H9 (cell line): Measurements from ENCODE around the gene PPP3CA. TPM values are rescaled to one million over a fixed set of nuclear protein-coding genes. Genes with fewer than 3 reads are reported as not detected.

Experiments used
- DNase-seq: peaks from one replicate; pipeline ENCODE4 v3.0.0-alpha.2; 2017
- H2AFZ ChIP-seq: one replicate; pipeline ENCODE4 v1.6.1; 2013; ENCODE audit warnings: mild to moderate bottlenecking, low read length, control low read depth, moderate library complexity
- H2AK5ac ChIP-seq: 2 replicates; pipeline ENCODE4 v1.6.1; 2013; ENCODE audit warnings: low read length, control low read depth, mixed read lengths; ENCODE audit not compliant: insufficient read length
- H2BK120ac ChIP-seq: one replicate; pipeline ENCODE4 v1.6.1; 2013; ENCODE audit warnings: low read depth, mild to moderate bottlenecking, low read length, control low read depth, inconsistent platforms; ENCODE audit not compliant: poor library complexity, severe bottlenecking
- H2BK12ac ChIP-seq: 2 replicates; pipeline ENCODE4 v1.6.1; 2013; ENCODE audit warnings: low read length, control low read depth, mixed read lengths, low read depth; ENCODE audit not compliant: insufficient read length
- H2BK15ac ChIP-seq: 2 replicates; pipeline ENCODE4 v1.6.1; 2013; ENCODE audit warnings: low read depth, low read length, control low read depth
- H2BK20ac ChIP-seq: one replicate; pipeline ENCODE4 v1.6.1; 2013; ENCODE audit warnings: low read depth, mild to moderate bottlenecking, low read length, control low read depth, inconsistent platforms; ENCODE audit not compliant: poor library complexity, severe bottlenecking
- H2BK5ac ChIP-seq: 2 replicates; pipeline ENCODE4 v1.6.1; 2013; ENCODE audit warnings: low read length, control low read depth, mixed read lengths; ENCODE audit not compliant: insufficient read length
- H3K14ac ChIP-seq: 2 replicates; pipeline ENCODE4 v1.6.1; 2013; ENCODE audit warnings: low read length, control low read depth; ENCODE audit not compliant: insufficient read depth
- H3K18ac ChIP-seq: 2 replicates; pipeline ENCODE4 v1.6.1; 2013; ENCODE audit warnings: low read depth, mild to moderate bottlenecking, mixed read lengths, low read length, control low read depth; ENCODE audit not compliant: insufficient read length
- H3K23ac ChIP-seq: 2 replicates; pipeline ENCODE4 v1.6.1; 2013; ENCODE audit warnings: low read length, control low read depth, mixed read lengths, low read depth; ENCODE audit not compliant: insufficient read length
- H3K23me2 ChIP-seq: 2 replicates; pipeline ENCODE4 v1.6.1; 2013; ENCODE audit warnings: low read depth, mild to moderate bottlenecking, mixed read lengths, low read length, control low read depth; ENCODE audit not compliant: insufficient read length, poor library complexity, severe bottlenecking
- H3K27ac ChIP-seq: 2 replicates; pipeline ENCODE4 v1.5.1; 2013; ENCODE audit warnings: low read length, control low read depth, mixed read lengths, low read depth; ENCODE audit not compliant: insufficient read length
- H3K27me3 ChIP-seq: 2 replicates; pipeline ENCODE4 v1.6.1; 2013; ENCODE audit warnings: low read length, control low read depth, inconsistent platforms; ENCODE audit not compliant: insufficient read depth
- H3K4ac ChIP-seq: 2 replicates; pipeline ENCODE4 v1.6.1; 2013; ENCODE audit warnings: low read depth, mild to moderate bottlenecking, control low read depth, inconsistent platforms, low read length, moderate library complexity
- H3K4me1 ChIP-seq: 2 replicates; pipeline ENCODE4 v1.6.1; 2013; ENCODE audit warnings: low read length, control low read depth, inconsistent platforms; ENCODE audit not compliant: insufficient read depth
- H3K4me2 ChIP-seq: 2 replicates; pipeline ENCODE4 v1.6.1; 2013; ENCODE audit warnings: low read length, control low read depth, mixed read lengths; ENCODE audit not compliant: insufficient read length, insufficient read depth
- H3K56ac ChIP-seq: 2 replicates; pipeline ENCODE4 v1.6.1; 2013; ENCODE audit warnings: low read depth, mild to moderate bottlenecking, mixed read lengths, low read length, control low read depth; ENCODE audit not compliant: insufficient read length
- H3K79me1 ChIP-seq: 2 replicates; pipeline ENCODE4 v1.6.1; 2013; ENCODE audit warnings: low read depth, mild to moderate bottlenecking, moderate library complexity, low read length, control low read depth, inconsistent platforms; ENCODE audit not compliant: insufficient read depth, poor library complexity, severe bottlenecking
- H3K79me2 ChIP-seq: 2 replicates; pipeline ENCODE4 v1.6.1; 2013; ENCODE audit warnings: low read length, control low read depth, inconsistent platforms; ENCODE audit not compliant: insufficient read depth
- H3K9ac ChIP-seq: 2 replicates; pipeline ENCODE4 v1.6.1; 2013; ENCODE audit warnings: low read length, control low read depth, mixed read lengths; ENCODE audit not compliant: insufficient read length; ENCODE audit errors: extremely low read depth
- H3K9me3 ChIP-seq: one replicate; pipeline ENCODE4 v1.6.1; 2013; ENCODE audit warnings: low read depth, low read length, inconsistent platforms; ENCODE audit not compliant: control insufficient read depth
- H3T11ph ChIP-seq: one replicate; pipeline ENCODE4 v1.6.1; 2013; ENCODE audit warnings: mild to moderate bottlenecking, low read length, control low read depth, inconsistent platforms
- H4K20me1 ChIP-seq: one replicate; pipeline ENCODE4 v1.6.1; 2013; ENCODE audit not compliant: control insufficient read depth, insufficient read length, insufficient read depth
- H4K5ac ChIP-seq: 2 replicates; pipeline ENCODE4 v1.6.1; 2013; ENCODE audit warnings: low read depth, mild to moderate bottlenecking, mixed read lengths, low read length, control low read depth; ENCODE audit not compliant: insufficient read length
- H4K8ac ChIP-seq: replicated peaks from 2 replicates; pipeline ENCODE4 v1.6.1; 2013; ENCODE audit warnings: low read length, control low read depth, mixed read lengths, low read depth; ENCODE audit not compliant: insufficient read length
- H4K91ac ChIP-seq: 2 replicates; pipeline ENCODE4 v1.6.1; 2013; ENCODE audit warnings: low read depth, mild to moderate bottlenecking, moderate library complexity, mixed read lengths, low read length, control low read depth; ENCODE audit not compliant: insufficient read length
- H3K27ac Mint-ChIP-seq, 3 experiments: 2 replicates in 2 of 3; 3 replicates in 1 of 3; pipeline ENCODE4 v1.8.0; 2020 to 2021; ENCODE audit warnings: mixed read lengths in 3 of 3, mild to moderate bottlenecking in 1 of 3, moderate library complexity in 1 of 3
- H3K27me3 Mint-ChIP-seq: 2 replicates; pipeline ENCODE4 v1.8.0; 2021; ENCODE audit warnings: low read depth, mild to moderate bottlenecking, moderate library complexity, mixed read lengths
- H3K36me3 Mint-ChIP-seq, 3 experiments: 2 replicates in 2 of 3; 3 replicates in 1 of 3; pipeline ENCODE4 v1.8.0; 2020 to 2021; ENCODE audit warnings: low read depth in 3 of 3, mixed read lengths in 3 of 3; ENCODE audit not compliant: insufficient read depth in 1 of 3
- H3K4me1 Mint-ChIP-seq, 2 experiments: 2 replicates each; pipeline ENCODE4 v1.8.0; 2020; ENCODE audit warnings: mixed read lengths in 2 of 2
- H3K4me3 Mint-ChIP-seq, 2 experiments: 2 replicates in 1 of 2; 3 replicates in 1 of 2; pipeline ENCODE4 v1.8.0; 2020 to 2021; ENCODE audit warnings: mild to moderate bottlenecking in 2 of 2, mixed read lengths in 2 of 2, moderate library complexity in 1 of 2
- H3K9me3 Mint-ChIP-seq, 2 experiments: 2 replicates in 1 of 2; 3 replicates in 1 of 2; pipeline ENCODE4 v1.8.0; 2020; ENCODE audit warnings: mild to moderate bottlenecking in 2 of 2, mixed read lengths in 2 of 2, moderate library complexity in 1 of 2
- CTCF ChIP-seq: fragments of 200-600 bp; sonication (generic); conservative IDR thresholded peaks from 3 replicates; pipeline ENCODE4 v1.8.0; 2021; ENCODE audit warnings: antibody characterized with exemption, mild to moderate bottlenecking
- WGBS: extraction: QIAGEN DNeasy Blood & Tissue Kit; methylation state at CpG from one replicate; pipeline ENCODE4 v1.1.7; 2013; ENCODE audit warnings: missing lambda C conversion rate, low lambda C conversion rate, mixed read lengths; ENCODE audit not compliant: insufficient read length; ENCODE audit errors: extremely low coverage; 5-methylcytosine and 5-hydroxymethylcytosine counted together
- total RNA-seq: library from RNA; stranded (reverse); gene quantifications from 2 replicates; pipeline ENCODE4 v1.2.1, GENCODE V29; 2021

PPP3CA gene
- total RNA-seq, 1 experiment from 2014 or later = 16.8 TPM

DNA sequence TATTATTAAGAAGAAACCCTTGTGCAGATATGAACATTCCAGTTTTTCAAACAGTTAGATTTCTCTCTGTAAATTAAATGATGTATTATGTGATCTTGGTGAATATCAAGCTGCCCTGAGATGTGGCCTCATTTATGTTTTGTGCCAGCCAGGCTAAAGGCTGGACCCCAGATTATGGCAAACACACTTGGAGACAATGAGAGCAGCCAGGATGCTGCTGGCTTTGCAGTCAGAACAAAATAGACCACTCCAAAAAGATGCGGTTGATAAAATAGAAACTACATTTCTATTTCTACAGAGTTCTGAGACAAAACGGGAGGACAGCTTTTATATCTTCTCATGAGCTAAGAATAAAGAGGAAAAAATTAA is 296.5 kb downstream of the PPP3CA start:
- no peak overlapping the region for H3K4ac ChIP-seq
- H3K23me2 ChIP-seq = no peaks in the 10 kb centered on the region
- H3K79me2 ChIP-seq = no peaks in the 10 kb centered on the region
- no peak overlapping the region for H2BK15ac ChIP-seq
- H2BK20ac ChIP-seq = no peak overlapping the region
- H2AK5ac ChIP-seq = no peak overlapping the region
- no peak overlapping the region for H4K5ac ChIP-seq
- no peaks in the 10 kb centered on the region for H3K4me1 ChIP-seq
- H3T11ph ChIP-seq = no peak overlapping the region
- no peak overlapping the region for H4K91ac ChIP-seq
- H3K14ac ChIP-seq = no peak overlapping the region
- H3K27me3 ChIP-seq = no peaks in the 10 kb centered on the region
- no peaks in the 10 kb centered on the region for H3K79me1 ChIP-seq
- no peaks in the 10 kb centered on the region for H3K9me3 Mint-ChIP-seq
- no peak overlapping the region for H3K27ac ChIP-seq
- no peaks in the 10 kb centered on the region for H3K27me3 Mint-ChIP-seq
- H3K23ac ChIP-seq = no peak overlapping the region
- WGBS = no CpG with 5 or more reads among the region's 2 CpGs
- no peak for TF ChIP-seq CTCF
- H3K36me3 Mint-ChIP-seq = no peaks in the 10 kb centered on the region
- no peak overlapping the region for H3K56ac ChIP-seq
- no peak overlapping the region for H2BK5ac ChIP-seq
- H2BK12ac ChIP-seq = no peak overlapping the region
- peaks cover 22 to 31% of the 10 kb centered on the region in 2 experiments for H3K4me1 Mint-ChIP-seq
- H3K4me3 Mint-ChIP-seq = no peak overlapping the region
- no peak overlapping the region for H3K9ac ChIP-seq
- no peak overlapping the region for H4K8ac ChIP-seq
- no peak overlapping the region for H2AFZ ChIP-seq
- H3K18ac ChIP-seq = no peak overlapping the region
- H3K9me3 ChIP-seq = no peaks in the 10 kb centered on the region
- no peak overlapping the region for H2BK120ac ChIP-seq
- peak overlapping the region in 1 of 3 experiments; percentile 54; a peak in 1 of 7 replicates for H3K27ac Mint-ChIP-seq
- no peak for DNase-seq
- no peaks in the 10 kb centered on the region for H4K20me1 ChIP-seq
- H3K4me2 ChIP-seq = no peak overlapping the region
